Measurements from ENCODE around the gene PPP1R11. TPM values are rescaled to one million over a fixed set of nuclear protein-coding genes. Genes with fewer than 3 reads are reported as not detected.

PPP1R11 gene
- total and polyA plus RNA-seq, 2 of the 4 experiments (the other 2 are of a cell fraction), result 15.6 to 46.0 TPM

DNA sequence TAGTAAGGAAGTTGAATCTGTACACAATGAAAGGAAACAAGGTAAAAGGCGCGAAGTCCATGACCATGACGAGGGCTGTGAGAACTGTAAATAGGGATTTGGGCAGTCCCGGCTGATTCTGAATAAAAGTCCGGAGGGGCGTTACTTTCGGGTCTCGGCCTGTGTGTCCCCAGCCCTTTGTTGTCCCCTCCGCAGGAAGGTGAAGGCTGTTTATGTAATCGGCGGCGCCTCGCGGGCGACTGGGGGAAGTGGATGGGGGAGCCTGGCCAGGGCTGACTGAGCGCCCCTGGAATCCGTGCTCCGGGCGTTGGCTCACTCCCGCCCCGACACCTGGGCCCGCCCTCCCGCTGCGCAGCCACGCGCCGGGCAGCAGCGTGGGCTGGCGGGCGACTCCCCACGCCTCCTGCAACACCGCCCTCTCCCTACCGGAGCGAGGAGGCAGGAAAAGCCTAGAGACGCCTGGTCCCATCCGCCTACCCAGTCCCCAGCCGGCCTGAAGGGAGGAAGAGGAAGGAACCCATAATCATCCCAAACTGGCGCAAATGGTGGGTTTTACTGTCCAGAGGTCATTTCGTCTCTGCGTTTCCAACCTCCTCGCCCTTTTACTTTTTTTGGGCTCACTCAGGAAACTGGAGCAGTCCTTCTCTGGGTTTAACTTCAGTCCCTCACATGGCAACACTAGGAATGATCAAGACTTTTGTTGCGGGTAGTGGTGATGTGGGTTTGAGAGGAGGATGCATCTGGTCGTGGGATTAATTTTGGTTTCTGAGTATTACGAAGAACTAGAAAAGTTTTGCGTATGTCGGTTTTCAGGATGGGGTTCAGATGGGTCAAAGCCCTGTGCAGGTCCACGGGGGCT, 33.8 kb downstream of the PPP1R11 start (continued):
- no peak for TF ChIP-seq CTCF (conservative IDR thresholded peaks at IDR 0.05; ENCODE audit: low read depth, low read length)

Measured in IMR-90 (cell line).